Measurements from ENCODE around the gene POLR1A.

DNA sequence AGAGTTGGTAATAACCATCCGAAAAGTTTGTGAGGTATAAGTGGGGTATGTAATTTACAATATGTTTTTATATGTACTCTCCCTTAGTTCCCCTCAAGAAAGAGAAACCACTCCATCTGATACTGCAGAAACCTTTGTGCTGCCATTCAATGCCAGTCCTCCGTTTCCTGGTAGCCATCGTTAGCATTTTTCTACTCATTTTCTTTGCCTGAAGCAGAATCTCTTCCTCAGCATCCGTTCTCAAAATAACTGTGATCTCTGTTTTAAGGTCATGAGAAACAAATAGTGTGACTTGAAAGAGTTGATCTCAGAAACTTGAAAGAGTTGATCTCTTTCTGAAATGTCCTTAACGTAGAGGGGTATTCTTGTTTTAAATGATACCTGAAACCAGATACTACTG, 1.3 kb upstream of the POLR1A start:
- TF ChIP-seq, protein P1, sequence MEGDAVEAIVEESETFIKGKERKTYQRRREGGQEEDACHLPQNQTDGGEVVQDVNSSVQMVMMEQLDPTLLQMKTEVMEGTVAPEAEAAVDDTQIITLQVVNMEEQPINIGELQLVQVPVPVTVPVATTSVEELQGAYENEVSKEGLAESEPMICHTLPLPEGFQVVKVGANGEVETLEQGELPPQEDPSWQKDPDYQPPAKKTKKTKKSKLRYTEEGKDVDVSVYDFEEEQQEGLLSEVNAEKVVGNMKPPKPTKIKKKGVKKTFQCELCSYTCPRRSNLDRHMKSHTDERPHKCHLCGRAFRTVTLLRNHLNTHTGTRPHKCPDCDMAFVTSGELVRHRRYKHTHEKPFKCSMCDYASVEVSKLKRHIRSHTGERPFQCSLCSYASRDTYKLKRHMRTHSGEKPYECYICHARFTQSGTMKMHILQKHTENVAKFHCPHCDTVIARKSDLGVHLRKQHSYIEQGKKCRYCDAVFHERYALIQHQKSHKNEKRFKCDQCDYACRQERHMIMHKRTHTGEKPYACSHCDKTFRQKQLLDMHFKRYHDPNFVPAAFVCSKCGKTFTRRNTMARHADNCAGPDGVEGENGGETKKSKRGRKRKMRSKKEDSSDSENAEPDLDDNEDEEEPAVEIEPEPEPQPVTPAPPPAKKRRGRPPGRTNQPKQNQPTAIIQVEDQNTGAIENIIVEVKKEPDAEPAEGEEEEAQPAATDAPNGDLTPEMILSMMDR (IDR thresholded peaks at IDR 0.05; ENCODE audit: low read depth, low read length, poor library complexity, severe bottlenecking), result no peak
- TF ChIP-seq EZH2phosphoT487 (IDR thresholded peaks at IDR 0.05; ENCODE audit: borderline replicate concordance, low read length), result no peak
